ENCODE measurements around the gene CSH1.
"Not testable (repeated sequence)": the region's sequence is repeated elsewhere in the genome, so short reads cannot be mapped to it uniquely, and the experiment has no call there.

Gene CSH1

DNA sequence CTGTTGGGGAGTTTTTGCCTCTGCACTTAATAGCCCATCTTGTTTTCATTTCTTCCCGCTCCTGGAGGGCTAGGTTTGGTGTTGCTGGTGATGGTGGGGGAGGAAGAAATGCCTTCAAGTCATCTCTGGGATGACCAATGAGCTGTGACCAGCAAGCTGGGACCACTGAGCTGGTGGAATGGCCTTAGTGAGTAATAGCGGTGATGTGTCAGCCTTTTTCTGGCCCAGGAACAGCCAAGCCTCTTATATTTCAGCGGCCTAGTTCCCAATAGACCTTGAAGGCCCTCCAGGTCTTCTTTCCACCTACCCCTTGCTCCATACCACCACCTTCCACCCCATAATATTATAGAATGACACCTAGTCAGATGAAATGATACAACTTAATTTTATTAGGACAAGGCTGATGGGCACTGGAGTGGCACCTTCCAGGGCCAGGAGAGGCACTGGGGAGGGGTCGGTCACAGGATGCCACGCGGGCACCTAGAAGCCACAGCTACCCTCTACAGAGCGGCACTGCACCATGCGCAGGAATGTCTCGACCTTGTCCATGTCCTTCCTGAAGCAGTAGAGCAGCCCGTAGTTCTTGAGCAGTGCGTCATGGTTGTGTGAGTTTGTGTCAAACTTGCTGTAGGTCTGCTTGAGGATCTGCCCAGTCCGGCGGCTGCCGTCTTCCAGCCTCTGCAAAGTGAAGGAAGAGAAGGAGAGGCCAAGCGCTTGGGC is 24.6 kb downstream of the CSH1 start:
- in situ Hi-C loops (cut with MboI; ENCODE audit: low sequenced_read_pairs): not testable (repeated sequence)

DNA sequence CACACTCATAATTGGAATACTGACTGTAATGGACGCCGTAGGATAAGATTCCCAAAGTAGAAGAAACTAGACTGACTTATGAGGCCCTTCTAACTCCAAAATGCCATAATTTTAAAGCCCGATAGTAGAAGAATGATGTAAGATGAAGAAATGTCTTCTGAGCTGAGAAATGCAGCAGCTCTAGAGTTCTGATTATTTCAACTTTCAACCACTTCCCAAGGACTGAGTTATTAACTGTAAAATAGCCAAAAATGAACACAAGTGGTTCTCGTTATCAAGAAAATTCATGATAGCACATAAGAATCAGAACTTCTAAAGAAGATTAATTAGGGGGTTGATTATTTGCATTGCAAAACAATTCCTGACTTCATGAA is 26.1 kb downstream of the CSH1 start:
- in situ Hi-C loops (cut with MboI; ENCODE audit: low sequenced_read_pairs): not testable (repeated sequence)

DNA sequence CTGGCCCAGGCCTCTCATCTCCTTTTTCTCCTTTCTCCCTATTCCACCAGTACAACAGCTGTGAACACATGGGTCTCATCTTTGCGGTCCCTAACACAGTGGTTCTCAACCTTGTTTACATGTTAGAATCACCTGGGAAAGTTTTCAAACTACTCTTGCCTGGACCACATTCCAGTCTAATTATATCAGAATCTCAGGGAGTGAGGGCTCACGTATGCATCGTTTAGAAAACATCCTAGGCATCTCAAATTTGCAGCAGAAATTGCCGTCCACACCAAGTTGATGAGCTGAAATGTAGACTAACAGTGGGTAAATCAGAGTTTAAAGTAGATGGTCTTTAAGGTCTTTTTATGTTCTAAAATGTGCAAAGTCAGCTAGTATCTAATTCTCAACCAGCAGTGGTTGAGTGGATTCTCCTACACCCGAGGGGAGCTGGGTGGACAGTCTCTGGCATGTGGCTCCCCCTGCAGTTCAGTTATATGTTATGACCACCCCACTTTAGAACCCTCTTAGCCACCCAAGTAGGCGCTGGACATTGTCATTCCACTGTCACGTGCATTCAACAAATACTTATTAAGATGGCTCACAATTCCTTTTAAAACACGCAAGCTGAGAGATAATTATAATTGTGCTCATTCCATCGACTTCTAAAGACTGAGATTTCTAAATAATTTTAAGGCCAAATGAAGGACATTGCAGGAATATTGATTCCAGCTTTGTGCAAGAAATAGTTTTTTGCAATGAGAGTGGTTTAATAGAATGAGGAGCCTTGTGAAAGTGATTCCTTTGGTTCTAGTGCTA is 26.7 kb downstream of the CSH1 start:
- in situ Hi-C loops (cut with MboI; ENCODE audit: low sequenced_read_pairs): not testable (repeated sequence)

DNA sequence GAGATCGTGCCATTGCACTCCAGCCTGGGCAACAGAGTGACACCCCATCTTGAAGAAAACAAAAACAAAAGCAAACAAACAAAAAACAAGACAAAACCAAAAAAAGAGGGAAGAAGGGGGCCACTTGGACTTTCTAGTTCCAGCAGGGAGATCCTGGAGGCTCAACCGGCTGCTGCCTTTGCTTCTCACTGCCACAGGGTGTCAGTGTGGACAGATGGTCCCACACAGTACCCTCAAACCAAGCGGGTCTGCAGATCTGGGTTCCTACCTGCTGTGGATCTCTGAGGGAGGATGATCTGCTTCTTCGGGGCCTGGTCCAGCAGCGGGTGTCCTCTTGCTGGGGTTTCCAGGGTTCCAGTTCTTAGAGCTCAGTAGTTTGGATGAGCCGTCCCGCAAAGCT is 29.7 kb downstream of the CSH1 start:
- in situ Hi-C loops (cut with MboI; ENCODE audit: low sequenced_read_pairs): not testable (repeated sequence)

DNA sequence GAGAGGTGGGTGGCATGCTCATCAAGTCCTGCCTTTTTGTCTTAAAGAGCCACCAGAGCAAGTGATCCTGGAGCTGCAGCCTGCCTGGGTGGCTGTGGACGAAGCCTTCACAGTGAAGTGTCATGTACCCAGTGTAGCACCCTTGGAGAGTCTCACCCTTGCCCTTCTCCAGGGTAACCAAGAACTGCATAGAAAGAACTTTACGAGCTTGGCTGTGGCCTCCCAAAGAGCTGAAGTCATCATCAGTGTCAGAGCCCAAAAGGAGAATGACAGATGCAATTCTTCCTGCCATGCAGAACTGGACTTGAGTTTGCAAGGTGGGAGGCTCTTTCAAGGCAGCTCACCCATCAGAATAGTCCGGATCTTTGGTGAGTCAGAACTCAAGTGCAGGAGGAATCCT is 37.1 kb downstream of the CSH1 start:
- in situ Hi-C loops (cut with MboI; ENCODE audit: low sequenced_read_pairs): no loop called here

DNA sequence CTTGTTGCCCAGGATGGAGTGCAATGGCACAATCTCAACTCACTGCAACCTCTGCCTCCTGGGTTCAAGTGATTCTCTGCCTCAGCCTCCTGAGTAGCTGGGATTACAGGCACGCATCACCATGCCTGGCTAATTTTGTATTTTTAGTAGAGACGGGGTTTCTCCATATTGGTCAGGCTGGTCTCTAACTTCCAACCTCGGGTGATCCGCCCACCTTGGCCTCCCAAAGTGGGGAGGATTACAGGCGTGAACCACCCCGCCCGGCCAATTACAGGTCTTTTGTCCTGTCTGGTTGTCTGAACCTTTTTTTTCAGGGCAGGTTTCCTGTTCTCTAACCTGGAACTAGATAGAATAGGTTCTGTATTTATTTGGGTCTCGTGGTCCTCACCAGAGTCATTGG is 39.9 kb downstream of the CSH1 start:
- in situ Hi-C loops (cut with MboI; ENCODE audit: low sequenced_read_pairs): not testable (repeated sequence)

DNA sequence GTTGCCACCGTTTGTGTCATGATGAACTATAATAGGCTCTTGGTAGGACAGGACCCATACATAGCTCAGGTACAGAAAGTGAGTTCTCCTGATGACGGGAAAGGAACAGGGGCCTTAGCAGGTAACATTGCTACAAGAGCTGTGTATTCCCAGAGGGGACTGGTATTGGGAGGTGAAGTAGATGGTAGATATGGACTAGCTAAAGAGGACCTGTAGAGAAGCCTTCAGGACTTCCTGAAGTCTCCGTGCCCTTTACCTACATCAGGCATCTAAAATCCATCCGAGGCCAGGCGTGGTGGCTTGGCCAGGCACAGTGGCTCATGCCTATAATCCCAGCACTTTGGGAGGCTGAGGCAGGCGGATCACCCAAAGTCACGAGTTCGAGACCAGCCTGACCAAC is 41.2 kb downstream of the CSH1 start:
- in situ Hi-C loops (cut with MboI; ENCODE audit: low sequenced_read_pairs): no loop called here

DNA sequence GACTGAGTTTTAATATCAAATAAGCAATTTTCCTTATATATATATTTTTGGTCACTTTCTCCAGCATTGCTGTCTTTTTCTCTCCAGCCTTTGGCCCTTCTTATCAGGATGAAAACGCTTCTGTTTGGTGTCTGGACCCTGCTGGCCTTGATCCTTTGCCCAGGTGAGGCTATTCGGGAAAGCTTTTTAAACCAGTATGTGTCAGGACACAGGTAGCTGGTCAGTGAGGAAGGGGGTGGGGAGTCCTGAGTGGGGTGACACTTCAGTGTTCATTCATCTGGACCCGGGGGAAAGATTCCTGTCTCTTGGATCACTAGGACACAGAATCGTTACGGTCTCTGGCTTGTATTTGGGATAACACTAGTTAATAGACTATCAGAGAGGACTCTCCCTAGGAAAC is 41.7 kb downstream of the CSH1 start:
- in situ Hi-C loops (cut with MboI; ENCODE audit: low sequenced_read_pairs): no loop called here

DNA sequence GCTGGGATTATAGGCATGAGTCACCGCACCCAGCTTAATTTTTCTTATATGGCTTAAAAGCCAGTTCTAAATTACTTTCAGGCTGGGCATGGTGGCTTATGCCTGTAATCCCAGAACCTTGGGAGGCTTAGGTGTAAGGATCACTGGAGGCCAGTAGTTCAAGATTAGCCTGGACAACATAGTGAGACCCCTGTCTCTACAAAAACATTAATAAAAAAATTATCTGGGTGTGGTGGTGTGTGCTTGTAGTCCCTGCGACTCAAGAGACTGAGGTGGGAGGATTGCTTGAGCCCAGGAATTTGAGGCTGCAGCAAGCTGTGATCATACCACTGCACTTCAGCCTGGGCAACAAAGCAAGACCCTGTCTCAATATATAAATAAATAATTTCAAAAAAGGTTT is 43.1 kb downstream of the CSH1 start:
- in situ Hi-C loops (cut with MboI; ENCODE audit: low sequenced_read_pairs): no loop called here

DNA sequence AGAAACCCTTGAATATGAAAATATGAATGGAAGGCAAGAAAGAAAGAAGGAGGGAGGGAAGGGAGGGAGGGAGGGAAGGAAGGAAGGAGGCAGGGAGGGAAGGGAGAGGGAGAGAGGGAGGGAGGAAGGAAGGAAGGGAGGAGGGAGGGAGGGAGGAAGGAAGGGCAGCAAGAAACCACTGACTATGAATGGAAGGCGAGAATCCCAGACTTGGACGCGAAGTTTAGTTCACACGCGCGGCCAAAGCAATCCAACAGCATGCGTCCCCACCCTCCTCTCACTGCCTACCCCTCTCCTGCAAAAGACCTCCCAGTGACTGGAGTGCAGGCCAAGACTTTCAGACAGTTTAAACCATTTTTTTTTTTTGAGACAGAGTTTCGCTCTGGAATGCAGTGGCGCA is 46.0 kb downstream of the CSH1 start:
- in situ Hi-C loops (cut with MboI; ENCODE audit: low sequenced_read_pairs): no loop called here

DNA sequence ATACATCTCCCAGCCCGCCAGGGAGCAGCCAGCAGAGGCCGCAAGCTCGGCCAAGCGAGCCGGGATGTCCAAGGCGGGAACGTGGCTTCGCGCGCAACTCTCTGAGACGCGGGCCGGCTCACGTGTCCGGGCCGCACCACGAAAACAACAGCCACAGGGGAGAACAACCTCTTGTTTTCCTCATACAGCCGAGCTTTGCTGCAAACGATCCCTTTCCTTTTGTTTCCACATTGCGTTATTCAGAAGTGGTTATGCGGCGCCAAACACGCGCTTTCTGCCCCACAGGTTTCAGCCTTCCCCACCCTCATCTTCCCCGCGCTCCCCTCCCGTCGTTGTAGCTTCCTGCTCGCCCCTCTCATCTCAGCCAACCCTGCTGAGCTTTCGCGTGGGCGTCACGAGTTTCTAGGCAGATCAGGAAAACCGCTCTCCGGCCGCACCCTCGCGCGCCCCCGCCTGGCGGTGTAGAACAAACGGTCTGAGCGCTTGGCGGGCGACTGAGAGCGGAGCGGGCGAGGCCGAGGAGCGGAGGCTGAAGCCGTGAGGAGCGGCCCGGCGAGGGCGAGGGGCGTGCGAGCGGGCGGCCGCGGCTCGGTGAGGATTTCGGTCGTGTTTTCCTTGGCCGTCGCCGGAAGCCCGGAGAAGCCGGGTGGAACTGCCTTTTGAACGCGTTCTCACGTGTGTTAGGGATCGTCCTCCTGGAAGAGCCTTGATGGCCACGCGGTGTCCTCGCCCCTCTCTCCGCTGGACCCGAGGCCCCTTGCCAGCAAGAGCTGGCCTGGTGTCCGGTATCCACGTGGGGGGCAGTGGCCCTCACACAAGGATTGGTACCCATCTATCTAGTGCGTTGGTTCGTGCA is 47.3 kb downstream of the CSH1 start:
- in situ Hi-C loops (cut with MboI; ENCODE audit: low sequenced_read_pairs): loop anchor here (25.0 kb wide), 1 partner anchor 412 kb away; the partner anchor contains the start of gene CYB561

DNA sequence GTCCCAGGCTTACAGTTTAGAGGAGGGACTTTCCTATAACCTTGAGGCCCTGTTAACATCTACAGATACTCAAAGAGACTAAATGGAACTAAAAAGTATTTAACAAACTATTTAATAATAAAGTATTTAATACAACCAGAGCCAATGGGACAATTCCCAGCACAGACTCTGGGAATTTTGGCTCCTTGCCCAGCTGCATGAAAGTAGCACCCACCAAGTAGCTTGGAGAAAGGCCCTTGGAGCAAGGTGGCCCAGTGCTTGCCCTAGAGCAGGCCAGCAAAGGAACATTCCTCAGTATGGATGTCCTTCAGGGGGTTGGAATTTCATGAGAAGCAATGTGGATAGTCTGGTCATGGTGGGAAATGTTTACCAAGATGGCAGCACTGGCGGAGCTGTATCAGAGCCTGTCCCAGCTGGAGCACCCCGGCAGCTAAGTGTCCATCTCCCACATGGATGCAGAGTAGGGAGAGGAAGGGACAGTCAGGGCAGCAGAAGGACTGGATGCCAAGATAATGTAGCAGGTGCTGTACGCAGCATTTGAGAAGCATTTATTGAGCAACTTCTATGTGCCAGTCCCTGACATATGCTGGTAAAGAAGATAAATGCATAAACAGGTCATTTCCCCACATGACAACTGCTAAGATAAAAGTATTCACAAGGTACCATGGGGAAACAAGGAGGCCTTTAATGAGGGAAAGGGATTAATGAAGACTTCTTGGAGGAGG is 48.7 kb downstream of the CSH1 start:
- in situ Hi-C loops (cut with MboI; ENCODE audit: low sequenced_read_pairs): loop anchor here (25.0 kb wide), 1 partner anchor 410 kb away; the partner anchor contains the start of gene CYB561

DNA sequence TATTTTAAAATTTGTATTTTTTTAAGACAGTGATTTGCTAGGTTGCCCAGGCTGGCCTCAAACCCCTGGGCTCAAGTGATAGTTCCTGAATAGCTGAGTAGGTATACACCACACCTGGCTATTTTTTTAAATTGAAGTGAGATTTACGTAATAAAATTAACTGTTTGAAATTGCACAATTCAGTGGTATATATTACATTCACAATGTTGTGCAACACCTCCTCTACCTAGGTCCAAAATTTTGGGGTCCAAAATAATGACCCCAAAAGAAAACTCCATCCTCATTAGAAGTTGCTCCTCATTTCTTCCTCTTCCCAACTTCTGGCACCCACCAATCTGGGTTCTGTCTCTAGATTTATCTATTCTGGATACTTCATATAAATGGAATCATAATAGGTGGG is 50.9 kb downstream of the CSH1 start:
- in situ Hi-C loops (cut with MboI; ENCODE audit: low sequenced_read_pairs): loop anchor here (25.0 kb wide), 1 partner anchor 408 kb away; the partner anchor contains the start of gene CYB561

All from HL-60/S4 (cell line).